Fibroblast of gingiva (primary cell): ENCODE measurements around the gene KMT2A.

Source experiments
- DNase-seq: peaks from one replicate; pipeline ENCODE4 v3.0.0-alpha.2; 2011; ENCODE audit warnings: low read depth

KMT2A gene

DNA sequence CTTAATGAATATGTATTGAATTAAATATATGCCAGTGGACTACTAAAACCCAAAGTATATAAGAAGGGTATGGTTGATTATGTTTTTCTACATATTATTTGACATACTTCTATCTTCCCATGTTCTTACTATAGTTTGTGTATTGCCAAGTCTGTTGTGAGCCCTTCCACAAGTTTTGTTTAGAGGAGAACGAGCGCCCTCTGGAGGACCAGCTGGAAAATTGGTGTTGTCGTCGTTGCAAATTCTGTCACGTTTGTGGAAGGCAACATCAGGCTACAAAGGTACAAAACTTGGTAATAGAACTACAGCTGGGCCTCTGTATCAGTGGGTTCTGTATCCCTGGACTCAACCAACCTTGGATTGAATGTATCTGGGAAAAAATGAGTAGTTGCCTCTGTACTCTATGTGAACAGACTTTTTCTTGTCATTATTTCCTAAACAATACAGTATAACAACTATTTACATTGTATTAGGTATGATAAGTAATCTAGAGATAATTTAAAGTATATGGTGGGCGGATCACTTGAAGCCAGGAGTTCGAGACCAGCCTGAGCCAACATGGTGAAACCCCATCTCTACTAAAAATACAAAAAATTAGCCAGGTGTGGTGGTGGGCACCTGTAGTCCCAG lies 52.3 kb downstream of the KMT2A start:
- DNase-seq, result peak; percentile 74

- DNase-seq, result no peak
These were observed 54.7 kb downstream of the KMT2A start for GRCh38 chr11:118491041-118491440.

GRCh38 chr11:118497831-118498230 lies 61.5 kb downstream of the KMT2A start:
- peak; percentile 39 for DNase-seq

GRCh38 chr11:118503216-118503615 lies 66.9 kb downstream of the KMT2A start:
- DNase-seq, result no peak

GRCh38 chr11:118511601-118512000 lies 75.3 kb downstream of the KMT2A start:
- no peak for DNase-seq

GRCh38 chr11:118514103-118514502 lies 77.8 kb downstream of the KMT2A start:
- DNase-seq, result no peak

GRCh38 chr11:118519549-118519948 lies 83.3 kb downstream of the KMT2A start:
- DNase-seq, result no peak

DNA sequence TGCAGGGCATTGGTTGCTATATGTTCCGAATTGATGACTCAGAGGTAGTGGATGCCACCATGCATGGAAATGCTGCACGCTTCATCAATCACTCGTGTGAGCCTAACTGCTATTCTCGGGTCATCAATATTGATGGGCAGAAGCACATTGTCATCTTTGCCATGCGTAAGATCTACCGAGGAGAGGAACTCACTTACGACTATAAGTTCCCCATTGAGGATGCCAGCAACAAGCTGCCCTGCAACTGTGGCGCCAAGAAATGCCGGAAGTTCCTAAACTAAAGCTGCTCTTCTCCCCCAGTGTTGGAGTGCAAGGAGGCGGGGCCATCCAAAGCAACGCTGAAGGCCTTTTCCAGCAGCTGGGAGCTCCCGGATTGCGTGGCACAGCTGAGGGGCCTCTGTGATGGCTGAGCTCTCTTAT lies 85.6 kb downstream of the KMT2A start:
- no peak for DNase-seq

DNA sequence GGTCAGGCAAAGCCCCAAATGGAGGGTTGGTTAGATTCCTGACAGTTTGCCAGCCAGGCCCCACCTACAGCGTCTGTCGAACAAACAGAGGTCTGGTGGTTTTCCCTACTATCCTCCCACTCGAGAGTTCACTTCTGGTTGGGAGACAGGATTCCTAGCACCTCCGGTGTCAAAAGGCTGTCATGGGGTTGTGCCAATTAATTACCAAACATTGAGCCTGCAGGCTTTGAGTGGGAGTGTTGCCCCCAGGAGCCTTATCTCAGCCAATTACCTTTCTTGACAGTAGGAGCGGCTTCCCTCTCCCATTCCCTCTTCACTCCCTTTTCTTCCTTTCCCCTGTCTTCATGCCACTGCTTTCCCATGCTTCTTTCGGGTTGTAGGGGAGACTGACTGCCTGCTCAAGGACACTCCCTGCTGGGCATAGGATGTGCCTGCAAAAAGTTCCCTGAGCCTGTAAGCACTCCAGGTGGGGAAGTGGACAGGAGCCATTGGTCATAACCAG lies 86.3 kb downstream of the KMT2A start:
- DNase-seq, result peak; percentile 12

DNA sequence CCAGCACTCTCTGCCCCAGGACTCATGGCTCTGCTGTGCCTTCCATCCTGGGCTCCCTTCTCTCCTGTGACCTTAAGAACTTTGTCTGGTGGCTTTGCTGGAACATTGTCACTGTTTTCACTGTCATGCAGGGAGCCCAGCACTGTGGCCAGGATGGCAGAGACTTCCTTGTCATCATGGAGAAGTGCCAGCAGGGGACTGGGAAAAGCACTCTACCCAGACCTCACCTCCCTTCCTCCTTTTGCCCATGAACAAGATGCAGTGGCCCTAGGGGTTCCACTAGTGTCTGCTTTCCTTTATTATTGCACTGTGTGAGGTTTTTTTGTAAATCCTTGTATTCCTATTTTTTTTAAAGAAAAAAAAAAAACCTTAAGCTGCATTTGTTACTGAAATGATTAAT lies 88.1 kb downstream of the KMT2A start:
- DNase-seq, result no peak

GRCh38 chr11:118524757-118525470 lies 88.6 kb downstream of the KMT2A start:
- DNase-seq, result no peak

GRCh38 chr11:118526688-118527087 lies 90.4 kb downstream of the KMT2A start:
- DNase-seq, result no peak

GRCh38 chr11:118527109-118527508 lies 90.8 kb downstream of the KMT2A start, which contains the start of gene TTC36:
Gene TTC36 (plus strand): TSS chr11:118527474. CDS start chr11:118527495, 21 bp downstream.
- no peak for DNase-seq

DNA sequence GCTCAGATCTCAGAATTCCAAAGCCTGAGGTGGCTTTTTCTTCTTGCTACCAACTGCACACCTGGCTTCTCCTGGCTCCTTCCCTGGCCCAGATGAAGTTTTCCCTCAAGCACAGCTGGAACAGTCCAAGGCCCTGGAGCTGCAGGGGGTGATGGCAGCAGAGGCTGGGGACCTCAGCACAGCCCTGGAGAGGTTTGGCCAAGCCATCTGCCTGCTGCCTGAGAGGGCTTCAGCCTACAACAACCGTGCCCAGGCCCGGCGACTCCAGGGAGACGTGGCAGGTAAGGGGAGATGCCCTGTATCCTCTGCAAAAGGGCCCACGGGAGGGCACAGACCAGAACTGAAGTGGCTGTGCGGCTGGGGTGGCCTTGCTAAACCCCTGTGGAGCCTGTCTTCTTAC lies 92.2 kb downstream of the KMT2A start:
- DNase-seq, result no peak

- no peak for DNase-seq
These were observed 93.4 kb downstream of the KMT2A start for GRCh38 chr11:118529584-118530175.

GRCh38 chr11:118530180-118530682 lies 93.9 kb downstream of the KMT2A start:
- no peak for DNase-seq

DNA sequence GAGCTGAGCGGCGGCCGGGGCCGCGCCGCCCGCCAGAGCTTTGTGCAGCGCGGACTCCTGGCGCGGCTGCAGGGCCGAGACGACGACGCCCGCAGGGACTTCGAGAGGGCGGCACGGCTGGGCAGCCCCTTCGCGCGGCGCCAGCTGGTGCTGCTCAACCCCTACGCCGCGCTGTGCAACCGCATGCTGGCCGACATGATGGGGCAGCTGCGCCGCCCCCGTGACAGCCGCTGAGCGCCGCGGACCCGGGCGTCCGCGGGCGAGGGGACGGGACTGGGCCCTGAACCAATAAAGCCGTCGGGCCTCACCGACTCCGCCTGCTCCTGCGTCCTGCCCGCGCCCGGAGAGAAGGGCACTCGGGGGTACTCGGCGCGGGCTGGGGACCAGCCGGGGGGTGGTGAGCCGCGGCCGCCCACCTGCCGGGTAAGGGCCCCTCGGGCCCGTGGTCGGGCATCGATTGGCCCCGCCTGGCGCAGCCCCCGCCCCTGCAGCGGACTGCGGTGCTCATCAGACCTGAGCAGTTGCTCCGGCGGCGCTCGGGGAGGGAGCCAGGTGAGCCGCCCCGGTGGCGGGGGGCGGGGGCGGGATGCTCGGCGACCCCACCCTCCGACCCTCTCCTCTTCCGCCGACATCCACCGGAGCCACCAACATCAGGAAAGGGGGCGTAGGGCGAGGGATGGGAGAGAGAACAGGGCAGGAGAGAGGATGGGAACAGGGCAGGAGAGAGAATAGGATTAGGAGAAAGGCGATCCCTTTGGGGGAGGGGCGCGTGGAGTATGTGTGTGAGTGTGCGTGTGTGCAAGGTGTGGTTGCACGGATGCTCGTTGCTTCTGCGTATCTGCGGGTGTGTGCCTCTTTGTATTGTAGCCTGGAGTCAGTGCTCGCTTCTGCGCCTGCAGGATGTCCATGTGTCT lies 94.6 kb downstream of the KMT2A start, which contains the start of gene TMEM25:
TMEM25 (plus strand) TSS at position 510 of the 914 bp plus-strand sequence. CDS start 610 bp downstream, outside the sequence.
- DNase-seq, result peak; percentile 19

- no peak for DNase-seq
These were observed 95.3 kb downstream of the KMT2A start for GRCh38 chr11:118531597-118532084.

GRCh38 chr11:118532091-118532490 lies 95.8 kb downstream of the KMT2A start:
- no peak for DNase-seq

GRCh38 chr11:118532852-118533768 lies 96.8 kb downstream of the KMT2A start:
- no peak for DNase-seq
